Choroid plexus epithelial cell (primary cell): ENCODE results near the gene ZNF341.
A peak's percentile ranks its signal among the peaks of the same experiment; 100 is the strongest.

ENCODE experiments used
- DNase-seq: peaks from one replicate; pipeline ENCODE4 v3.0.0-alpha.2; 2010; ENCODE audit warnings: low read depth
- H3K4me3 ChIP-seq: 2 replicates; pipeline ENCODE4 v1.5.1; 2011; ENCODE audit warnings: low read depth, mild to moderate bottlenecking, control low read depth, low read length, moderate library complexity
- CTCF ChIP-seq: conservative IDR thresholded peaks from 2 replicates; pipeline ENCODE4 v1.5.1; 2011; ENCODE audit warnings: low read depth, mild to moderate bottlenecking, control low read depth, inconsistent platforms, low read length, moderate library complexity

The ZNF341 gene

GRCh38 chr20:33828326-33828844 lies 96.6 kb downstream of the ZNF341 start:
- TF ChIP-seq CTCF = no peak
- H3K4me3 ChIP-seq = no peak overlapping the region
- no peak for DNase-seq

- no peak overlapping the region for H3K4me3 ChIP-seq
- no peak for TF ChIP-seq CTCF
- DNase-seq = no peak
Measured at GRCh38 chr20:33828967-33829560, 97.3 kb downstream of the ZNF341 start.

GRCh38 chr20:33829636-33830035 lies 97.8 kb downstream of the ZNF341 start:
- no peak for DNase-seq
- no peak for TF ChIP-seq CTCF
- no peak overlapping the region for H3K4me3 ChIP-seq

GRCh38 chr20:33830371-33830770 lies 98.6 kb downstream of the ZNF341 start:
- no peak for TF ChIP-seq CTCF
- no peak overlapping the region for H3K4me3 ChIP-seq
- peak; percentile 58 for DNase-seq

- DNase-seq = peak; percentile 40
- H3K4me3 ChIP-seq = no peak overlapping the region
- TF ChIP-seq CTCF = no peak
Measured at GRCh38 chr20:33832103-33832804, 100.5 kb downstream of the ZNF341 start.

- TF ChIP-seq CTCF = no peak
- H3K4me3 ChIP-seq = no peak overlapping the region
- DNase-seq = no peak
Measured at GRCh38 chr20:33833333-33833732, 101.5 kb downstream of the ZNF341 start.

- H3K4me3 ChIP-seq = no peak overlapping the region
- TF ChIP-seq CTCF = no peak
- DNase-seq = no peak
Measured at GRCh38 chr20:33835615-33836172, 103.9 kb downstream of the ZNF341 start.
